Germinal center (tissue), 1 donor: ENCODE measurements around the gene ELOB.

Source experiments
- DNase-seq: peaks from one replicate; pipeline ENCODE4 v3.0.0; 2012; ENCODE audit warnings: mixed read lengths, low spot score

Gene ELOB

DNA sequence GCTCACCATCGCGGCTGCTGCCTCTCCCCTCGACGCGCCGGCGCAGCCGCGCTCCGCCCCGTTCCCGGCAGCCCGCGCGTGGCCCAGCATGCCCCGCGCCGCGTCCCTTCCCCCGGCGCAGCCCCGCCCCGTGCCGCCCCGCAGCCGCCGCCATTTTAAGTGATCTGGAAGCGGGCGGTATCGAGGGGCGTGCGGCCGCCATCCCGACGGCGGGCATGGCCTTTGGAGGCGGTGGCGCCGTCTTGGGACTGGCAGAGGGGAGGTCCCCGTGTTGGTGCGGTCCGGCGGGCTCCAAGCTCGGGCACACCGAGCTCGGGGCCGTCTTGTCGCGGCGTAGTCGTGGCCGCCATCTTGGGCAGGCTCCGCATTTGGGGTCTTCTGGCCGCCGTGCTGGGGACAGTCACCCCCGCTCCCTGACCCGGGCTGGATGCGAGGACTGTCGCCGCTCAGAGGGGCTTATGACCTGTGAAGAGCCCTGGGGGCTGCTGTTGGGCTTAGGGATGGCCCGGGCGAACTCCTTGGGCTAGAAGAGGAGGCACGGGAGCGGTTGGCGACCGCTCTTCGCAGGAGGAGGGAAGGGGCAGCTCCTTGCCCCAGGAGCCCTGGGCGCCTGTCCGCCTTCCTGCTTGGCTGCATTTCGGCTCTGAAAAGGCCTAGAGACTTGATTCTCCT is at the start of gene ELOB:
TSS of gene ELOB (minus strand) at position 50 of the 672 bp plus-strand sequence. CDS start at position 9, 41 bp downstream.
- peak; percentile 95 for DNase-seq

GRCh38 chr16:2825906-2826305 is 48.8 kb upstream of the ELOB start:
- DNase-seq: no peak

DNA sequence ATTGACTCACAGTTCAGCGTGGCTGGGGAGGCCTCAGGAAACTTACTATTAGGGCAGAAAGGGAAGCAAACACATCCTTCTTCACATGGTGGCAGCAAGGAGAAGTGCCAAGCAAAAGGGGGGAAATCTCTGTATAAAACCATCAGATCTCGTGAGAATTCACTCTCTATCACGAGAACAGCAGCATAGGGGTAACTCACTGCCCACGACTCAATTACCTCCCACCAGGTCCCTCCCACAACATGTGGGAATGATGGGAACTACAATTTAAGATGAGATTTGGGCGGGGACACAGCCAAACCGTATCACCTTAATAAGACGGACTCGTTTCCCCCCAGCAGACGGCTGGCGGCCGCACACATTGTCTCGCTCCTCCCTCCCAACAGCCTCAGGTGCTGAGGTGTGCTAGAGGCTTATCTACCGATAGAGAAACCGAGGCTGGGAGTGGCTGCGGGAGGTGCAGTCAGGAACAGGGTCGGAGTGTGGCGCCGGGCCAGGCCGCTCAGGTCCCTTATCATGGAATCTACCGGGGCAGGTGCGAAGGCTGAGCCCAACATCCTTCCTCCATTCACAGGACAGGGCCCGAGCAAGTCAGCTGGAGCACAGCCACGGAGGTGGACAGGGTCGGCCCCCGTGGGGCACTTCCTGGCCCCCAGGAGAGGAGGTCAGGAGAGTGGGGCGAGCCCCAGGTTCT is 48.1 kb upstream of the ELOB start:
- DNase-seq: no peak

- no peak for DNase-seq
Observed at GRCh38 chr16:2824626-2825025, 47.5 kb upstream of the ELOB start.

DNA sequence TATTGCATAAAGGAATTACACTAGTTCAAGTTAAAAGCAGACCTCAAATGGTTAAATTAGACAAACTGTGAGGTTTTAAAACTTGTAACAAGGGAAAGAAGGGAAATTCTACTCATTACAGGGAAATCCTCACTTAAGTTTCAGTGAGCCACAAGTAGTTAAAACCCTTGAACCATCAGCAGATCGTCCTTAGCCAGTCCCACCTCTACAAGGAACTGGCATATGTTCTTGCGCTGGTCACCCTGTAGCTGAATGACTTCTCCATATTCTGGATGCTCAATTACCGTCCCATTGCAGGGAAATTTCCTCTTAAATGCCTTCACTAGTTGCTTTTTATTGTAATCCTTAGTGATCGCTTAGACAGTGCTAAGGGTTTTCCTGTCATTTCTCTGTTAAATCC is 45.4 kb upstream of the ELOB start:
- DNase-seq: no peak

DNA sequence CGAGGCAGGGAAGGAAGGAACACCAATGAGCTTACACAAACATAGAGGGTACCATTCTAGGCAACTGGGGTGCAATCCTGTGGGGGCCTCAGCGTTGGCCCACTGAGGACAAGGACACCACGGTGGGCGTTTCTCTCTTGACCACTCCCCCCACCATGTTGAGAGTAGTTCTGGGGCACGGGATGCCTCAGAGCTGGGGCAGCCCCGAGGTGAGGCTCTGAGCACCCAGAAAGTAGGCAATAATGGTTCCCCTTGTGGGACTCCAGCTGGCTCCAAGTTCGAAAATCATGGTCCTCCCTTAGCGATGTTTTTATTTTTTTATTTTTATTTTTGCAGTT is 45.0 kb upstream of the ELOB start:
- DNase-seq: no peak

- no peak for DNase-seq
Observed at GRCh38 chr16:2821487-2822157, 44.5 kb upstream of the ELOB start.

- no peak for DNase-seq
Observed at GRCh38 chr16:2820836-2821486, 43.9 kb upstream of the ELOB start.

- no peak for DNase-seq
Observed at GRCh38 chr16:2819939-2820835, 43.1 kb upstream of the ELOB start.

- DNase-seq: no peak
Observed at GRCh38 chr16:2819179-2819938, 42.3 kb upstream of the ELOB start.

DNA sequence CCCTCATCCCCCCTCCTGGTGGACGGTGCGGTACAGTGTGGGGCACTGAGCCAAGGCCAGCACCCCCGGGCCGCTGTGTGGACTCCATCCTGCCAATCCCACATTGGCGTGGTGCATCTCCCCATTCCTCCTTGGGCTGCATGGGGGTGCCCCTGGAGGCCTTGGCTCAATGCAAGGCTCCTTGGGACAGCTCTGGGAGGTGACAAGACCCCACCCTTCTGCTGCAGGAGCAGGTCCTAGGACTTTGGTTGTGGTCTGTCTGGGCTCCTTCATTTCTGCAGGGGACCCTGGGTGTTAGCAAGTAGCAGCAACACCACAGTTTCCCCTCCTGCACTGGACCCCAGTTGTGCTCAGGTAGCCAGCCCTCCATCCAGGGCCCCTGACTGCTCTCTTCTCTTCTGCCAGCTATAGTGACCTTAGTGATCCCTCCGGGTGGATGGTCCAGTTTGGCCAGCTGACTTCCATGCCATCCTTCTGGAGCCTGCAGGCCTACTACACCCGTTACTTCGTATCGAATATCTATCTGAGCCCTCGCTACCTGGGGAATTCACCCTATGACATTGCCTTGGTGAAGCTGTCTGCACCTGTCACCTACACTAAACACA is 41.3 kb upstream of the ELOB start:
- DNase-seq: no peak

- DNase-seq: no peak
Observed at GRCh38 chr16:2817340-2818271, 40.5 kb upstream of the ELOB start.

DNA sequence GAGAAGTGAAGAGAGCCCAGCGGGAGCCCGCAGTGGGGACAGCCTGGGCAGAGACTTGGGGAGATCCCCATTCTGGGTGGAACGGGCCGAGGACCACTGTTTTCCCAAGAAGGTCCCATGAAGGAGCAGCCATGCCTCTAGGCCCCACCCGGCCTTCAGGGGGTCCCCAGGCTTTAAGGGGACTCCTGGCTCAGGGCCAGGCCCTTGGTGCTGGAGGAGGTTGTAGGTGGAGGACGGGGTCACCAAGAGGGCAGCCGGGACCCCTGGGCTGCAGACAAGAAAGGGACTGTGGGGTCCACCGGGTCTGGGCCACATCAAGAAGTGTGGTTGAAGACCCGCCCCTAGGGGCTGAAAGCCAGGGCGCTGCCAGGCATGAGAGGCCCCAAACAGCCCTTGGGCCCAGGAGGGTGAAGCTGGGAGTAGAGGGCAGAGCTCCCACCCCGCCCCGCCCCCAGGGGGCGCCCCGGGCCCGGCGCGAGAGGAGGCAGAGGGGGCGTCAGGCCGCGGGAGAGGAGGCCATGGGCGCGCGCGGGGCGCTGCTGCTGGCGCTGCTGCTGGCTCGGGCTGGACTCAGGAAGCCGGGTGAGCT is 39.8 kb upstream of the ELOB start, which contains the start of gene PRSS21:
TSS of gene PRSS21 (plus strand) at position 487 of the 589 bp plus-strand sequence. CDS start at position 519, 32 bp downstream.
- peak; percentile 34 for DNase-seq

DNA sequence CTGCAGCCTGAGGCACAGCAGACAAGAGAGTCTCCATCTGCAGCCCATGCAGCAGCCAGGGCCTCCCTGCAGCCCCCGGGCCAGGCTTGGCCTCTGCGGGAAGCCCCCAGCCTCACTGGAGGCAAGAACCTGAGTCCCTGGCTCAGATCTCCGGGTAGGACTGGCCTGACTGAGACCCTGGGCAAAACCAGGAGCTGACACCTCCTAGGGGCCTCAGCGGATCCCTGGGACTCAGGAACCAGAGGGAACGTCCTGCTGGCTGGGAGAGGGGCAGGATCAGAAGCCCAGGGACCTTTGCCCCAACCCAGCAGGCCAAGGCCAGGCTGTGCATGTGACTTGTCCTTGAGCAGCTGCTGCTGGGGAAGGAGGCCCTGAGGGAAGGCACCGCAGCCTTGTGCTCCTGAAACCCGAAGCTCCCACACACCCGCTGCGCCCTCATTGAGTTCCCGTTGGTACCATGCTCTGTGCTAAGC is 38.3 kb upstream of the ELOB start:
- no peak for DNase-seq

- DNase-seq: no peak
Observed at GRCh38 chr16:2814551-2815298, 37.6 kb upstream of the ELOB start.

DNA sequence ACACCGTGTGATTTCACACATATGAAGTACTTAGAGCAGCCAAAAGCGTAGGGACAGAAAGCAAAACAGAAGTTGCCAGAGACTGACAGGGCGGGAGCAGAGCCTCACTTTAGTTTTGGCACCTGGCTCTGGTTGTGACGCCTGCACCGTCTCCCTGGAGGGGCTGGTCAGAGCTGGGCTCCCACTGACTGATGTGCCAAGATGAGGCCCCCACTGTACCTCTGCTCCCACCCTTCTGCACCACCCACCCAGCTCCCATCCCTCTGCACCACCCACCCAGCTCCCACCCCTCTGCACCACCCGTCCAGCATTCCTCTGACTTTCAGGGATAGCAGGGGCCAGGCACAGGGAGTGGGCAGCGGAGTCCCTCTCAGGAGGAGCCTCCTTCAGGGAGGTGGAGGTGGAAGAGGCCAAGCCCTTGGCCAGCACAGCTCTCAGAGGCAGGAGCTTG is 36.7 kb upstream of the ELOB start:
- no peak for DNase-seq

DNA sequence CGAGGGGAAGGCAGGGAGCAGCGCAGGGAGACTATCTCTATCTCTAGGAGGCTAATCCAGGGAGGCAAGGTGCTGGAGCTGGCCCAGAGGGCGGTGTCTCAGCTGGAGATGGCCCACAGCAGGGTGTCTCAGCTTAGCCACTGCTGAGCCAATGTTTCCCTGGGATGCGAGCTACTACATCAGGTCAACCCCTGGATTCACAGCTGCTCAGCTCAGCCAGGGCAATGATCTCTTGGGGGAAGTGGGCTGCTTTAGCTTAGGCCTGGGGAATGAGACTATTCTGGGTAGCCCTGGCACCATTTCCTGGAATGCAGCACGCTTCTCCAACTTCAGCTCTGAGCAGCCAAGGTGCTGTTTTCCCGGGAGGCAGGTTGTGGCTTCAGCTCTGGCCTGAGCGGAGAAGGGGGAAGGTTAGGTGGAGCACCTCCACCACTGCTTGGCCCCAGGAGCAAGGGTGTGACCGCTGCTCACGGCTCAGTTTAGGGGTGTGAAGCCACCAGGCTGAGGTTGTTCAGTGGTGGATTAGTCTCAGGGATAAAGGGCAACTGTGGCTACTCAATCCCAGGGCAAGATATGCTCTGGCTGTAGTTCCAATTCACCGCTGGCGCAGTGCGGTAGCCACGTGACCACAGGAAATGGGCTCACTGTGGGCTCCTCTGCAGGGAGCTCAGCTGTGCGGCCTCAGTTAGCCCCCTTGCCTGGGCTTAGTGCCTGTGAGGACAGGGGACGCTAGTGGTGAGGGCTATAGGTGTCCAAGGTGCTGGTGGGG is 34.8 kb upstream of the ELOB start:
- no peak for DNase-seq
